ENCODE results near the gene PNMA6E.

- no peak for TF ChIP-seq POLR2A (IDR thresholded peaks at IDR 0.05; ENCODE audit: low read depth, low read length)
- TF ChIP-seq TAF1 (IDR thresholded peaks at IDR 0.05; ENCODE audit: borderline replicate concordance, low read depth, low read length), result no peak
- no peak for TF ChIP-seq POLR2AphosphoS5 (IDR thresholded peaks at IDR 0.05; ENCODE audit: low read depth, low read length)
Observed at GRCh38 chrX:153440556-153441135, 39.5 kb upstream of the PNMA6E start.
